VCaP (cell line): ENCODE results near the gene ETS1.
A peak's percentile ranks its signal among the peaks of the same experiment; 100 is the strongest.

Experiments
- H3K27ac ChIP-seq: fragments of 450-650 bp; 2 replicates; pipeline ENCODE4 v1.5.1; 2017
- TF ChIP-seq, protein P1 (sequence below): fragments of 450-650 bp; conservative IDR thresholded peaks from 2 replicates; pipeline ENCODE4 v1.5.1; 2017; ENCODE audit warnings: mild to moderate bottlenecking, moderate library complexity

Gene ETS1, protein sequence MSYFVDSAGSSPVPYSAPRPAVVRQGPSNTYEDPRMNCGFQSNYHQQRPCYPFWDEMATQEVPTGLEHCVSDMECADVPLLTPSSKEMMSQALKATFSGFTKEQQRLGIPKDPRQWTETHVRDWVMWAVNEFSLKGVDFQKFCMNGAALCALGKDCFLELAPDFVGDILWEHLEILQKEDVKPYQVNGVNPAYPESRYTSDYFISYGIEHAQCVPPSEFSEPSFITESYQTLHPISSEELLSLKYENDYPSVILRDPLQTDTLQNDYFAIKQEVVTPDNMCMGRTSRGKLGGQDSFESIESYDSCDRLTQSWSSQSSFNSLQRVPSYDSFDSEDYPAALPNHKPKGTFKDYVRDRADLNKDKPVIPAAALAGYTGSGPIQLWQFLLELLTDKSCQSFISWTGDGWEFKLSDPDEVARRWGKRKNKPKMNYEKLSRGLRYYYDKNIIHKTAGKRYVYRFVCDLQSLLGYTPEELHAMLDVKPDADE

DNA sequence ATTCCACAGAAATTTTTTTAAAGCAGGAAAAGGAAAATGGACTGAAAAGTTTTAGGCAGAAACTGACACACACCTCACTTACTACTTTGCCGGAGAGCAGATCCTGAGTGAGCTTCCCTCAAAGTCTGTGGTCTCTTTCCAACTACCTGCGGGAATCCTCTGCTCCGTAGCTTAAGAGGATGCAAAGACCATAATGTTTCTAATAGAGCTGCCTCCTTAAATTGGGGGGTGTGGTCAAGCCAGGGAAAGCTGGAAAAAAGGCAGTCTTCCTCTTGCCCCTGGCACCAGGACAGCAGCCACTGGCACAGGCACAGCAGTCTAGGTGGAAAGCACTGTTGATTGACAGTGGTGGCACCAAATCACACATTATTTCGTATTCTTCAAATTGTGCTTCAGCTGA lies at the start of gene ETS1:
Gene ETS1, minus strand, starts transcription at position 144 of the 400 bp plus-strand sequence. CDS start 14,428 bp downstream, outside the sequence.
- no peak within 1 kb of the TSS for H3K27ac ChIP-seq
- TF ChIP-seq, protein P1, sequence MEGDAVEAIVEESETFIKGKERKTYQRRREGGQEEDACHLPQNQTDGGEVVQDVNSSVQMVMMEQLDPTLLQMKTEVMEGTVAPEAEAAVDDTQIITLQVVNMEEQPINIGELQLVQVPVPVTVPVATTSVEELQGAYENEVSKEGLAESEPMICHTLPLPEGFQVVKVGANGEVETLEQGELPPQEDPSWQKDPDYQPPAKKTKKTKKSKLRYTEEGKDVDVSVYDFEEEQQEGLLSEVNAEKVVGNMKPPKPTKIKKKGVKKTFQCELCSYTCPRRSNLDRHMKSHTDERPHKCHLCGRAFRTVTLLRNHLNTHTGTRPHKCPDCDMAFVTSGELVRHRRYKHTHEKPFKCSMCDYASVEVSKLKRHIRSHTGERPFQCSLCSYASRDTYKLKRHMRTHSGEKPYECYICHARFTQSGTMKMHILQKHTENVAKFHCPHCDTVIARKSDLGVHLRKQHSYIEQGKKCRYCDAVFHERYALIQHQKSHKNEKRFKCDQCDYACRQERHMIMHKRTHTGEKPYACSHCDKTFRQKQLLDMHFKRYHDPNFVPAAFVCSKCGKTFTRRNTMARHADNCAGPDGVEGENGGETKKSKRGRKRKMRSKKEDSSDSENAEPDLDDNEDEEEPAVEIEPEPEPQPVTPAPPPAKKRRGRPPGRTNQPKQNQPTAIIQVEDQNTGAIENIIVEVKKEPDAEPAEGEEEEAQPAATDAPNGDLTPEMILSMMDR = no peak

DNA sequence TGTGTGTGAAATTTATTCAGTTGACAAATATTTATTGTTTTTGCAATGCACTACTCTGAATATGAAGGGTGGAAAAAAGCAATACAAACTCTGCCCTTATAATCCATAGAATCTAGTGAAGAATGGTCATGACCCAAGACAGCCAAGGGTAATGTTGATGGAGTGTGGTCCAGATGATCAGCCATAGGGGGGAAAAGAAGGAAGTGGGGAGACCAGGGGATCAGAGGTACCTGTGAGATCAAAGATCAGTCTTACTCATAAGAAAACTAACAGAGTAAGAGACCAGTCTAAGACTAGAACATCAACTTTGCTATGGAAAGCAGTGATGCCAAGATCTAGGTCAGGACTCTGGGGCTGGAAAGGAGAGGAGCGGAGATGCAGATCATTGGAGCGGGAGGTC lies 47.0 kb upstream of the ETS1 start:
- no peak overlapping the region for H3K27ac ChIP-seq
- TF ChIP-seq, protein P1 = no peak

DNA sequence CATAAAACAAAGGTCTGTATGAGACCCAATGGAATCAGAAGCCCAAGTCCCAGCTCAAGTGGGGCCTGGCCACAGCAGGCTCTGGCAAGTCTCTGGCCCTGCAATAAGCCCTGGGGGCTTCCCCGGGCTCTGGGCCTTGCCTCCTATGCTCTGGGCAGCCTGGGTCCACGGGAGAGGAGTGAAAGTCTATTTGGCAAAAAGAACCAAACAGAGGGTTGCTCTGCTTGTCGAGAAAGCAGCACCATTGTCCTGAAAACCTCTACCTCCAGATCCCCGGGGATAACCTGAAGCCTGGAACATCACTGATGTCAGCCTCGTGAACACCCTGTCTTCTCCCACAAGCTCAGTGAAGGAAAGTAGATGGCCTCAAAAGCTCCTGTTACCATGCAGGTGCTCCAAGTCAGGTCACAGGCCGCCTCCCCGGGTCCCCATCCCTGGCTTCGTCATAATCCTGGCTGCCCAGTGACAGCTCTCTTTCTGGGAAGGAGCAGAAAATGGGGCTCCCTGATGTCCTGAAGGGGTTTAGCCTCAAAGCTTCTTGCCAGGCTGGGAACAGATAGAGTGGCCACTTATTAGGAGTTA lies 46.1 kb upstream of the ETS1 start:
- TF ChIP-seq, protein P1 = no peak
- no peak overlapping the region for H3K27ac ChIP-seq

DNA sequence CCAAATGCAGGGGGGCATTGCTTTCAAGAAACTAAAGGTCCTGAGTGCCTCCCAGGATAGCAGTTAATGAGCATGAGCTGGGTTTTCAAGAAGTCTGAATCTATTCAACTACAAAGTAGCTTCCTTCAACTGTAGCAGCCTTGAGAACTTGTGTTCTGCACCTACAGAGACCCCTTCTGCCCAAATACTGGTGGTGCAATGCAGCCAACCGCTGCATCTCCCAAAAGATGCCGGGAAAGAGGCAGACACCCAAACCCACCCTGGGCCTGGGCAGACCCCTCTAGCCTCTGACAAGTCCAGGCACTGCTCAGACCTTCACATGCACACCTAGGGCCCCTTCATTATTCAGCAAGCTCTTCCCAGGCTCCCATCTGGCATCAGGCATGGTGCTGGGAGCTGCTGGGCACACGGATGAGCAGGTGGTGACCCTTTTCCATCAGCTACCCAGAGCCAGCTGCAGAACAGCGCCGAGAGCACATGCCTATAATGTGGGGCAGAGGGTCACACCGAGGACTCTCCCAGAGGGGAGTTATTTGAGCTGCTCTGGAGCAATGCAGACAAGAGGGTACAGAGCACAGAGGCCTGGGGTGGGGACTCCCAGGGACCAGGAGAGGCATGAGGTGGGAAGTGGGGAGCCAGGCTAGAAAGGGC lies 44.9 kb upstream of the ETS1 start:
- no peak overlapping the region for H3K27ac ChIP-seq
- TF ChIP-seq, protein P1 = peak; percentile 90

DNA sequence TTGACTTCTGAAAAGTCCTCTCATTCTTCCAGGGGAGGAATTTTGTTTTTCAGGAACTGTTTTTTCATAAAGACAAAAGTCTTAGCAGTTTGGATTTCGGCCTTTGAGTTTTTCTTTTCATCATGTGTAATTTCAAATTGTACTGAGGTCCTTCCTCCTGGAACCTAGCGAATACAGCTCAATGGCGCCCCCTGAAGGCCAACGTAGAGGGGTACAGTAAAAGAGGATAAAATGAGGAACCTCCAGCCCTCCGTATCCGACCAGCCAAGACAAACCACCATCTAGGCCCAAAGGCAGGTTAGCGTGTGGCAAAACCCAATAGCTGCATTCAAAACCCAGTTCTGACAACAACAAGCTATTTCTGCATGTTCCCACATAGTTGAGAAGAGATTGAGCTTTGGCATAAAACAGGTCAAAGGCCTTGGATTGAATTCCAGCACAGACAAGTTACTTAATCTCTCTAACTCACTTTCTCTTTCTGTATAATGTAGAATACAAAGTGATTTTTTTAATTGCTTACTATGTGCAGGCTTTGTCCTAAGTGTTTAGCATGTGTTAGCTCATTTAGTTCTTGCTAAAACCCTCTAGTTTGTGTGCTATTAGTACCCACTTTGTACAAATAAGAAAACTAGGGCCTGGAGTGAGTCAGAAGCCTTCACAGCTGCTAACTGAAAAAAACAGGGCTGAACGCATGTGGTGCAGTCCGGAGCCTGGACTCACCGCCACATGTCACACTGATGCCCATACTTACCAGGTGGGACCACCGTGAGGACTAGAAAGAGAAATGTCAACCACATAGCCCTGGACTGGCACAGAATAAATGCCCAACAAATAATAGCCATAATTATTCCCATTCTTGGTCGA lies 43.2 kb upstream of the ETS1 start:
- H3K27ac ChIP-seq = no peak overlapping the region

DNA sequence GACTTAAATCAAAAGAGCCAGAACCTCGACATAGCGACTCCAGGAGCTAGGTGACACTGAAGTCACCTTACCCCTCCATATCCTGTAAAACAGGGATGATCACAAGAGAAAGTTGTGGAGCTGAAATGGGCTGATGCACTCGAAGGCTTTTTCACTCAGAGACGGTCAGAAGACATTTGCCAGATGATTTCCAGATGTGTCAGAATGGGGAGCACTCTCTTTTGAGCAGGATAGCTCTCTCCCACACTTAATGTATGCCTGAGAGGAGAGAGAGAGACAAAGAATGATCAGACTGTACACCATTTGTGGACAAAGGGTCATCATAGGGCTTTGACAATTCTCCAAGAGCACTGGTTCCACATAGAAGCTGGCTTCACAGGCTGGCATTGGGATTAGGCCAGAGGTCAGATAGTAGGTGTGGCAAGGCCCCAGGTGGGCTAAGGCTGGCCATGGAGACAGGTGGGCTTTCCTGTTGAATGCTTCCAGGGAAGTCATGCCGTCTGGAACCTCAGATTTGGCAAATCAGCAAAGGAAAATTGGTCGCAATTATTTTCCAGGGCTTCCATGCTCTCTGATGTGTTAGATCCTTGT lies 42.3 kb upstream of the ETS1 start:
- peak overlapping the region; percentile 41 for H3K27ac ChIP-seq
- TF ChIP-seq, protein P1 = no peak

More for the DNA sequence above, 43.2 kb upstream of the ETS1 start:
- TF ChIP-seq, protein P1 = peak; percentile 91
